BE2C (cell line): Measurements from ENCODE around the gene PTP4A2.

ENCODE experiments used
- DNase-seq: peaks from one replicate; pipeline ENCODE4 v3.0.0-alpha.2; 2020
- H3K27me3 ChIP-seq: fragments of 250-450 bp; sonication (Bioruptor Pico); 2 replicates; pipeline ENCODE4 v1.5.1; 2020; ENCODE audit warnings: mild to moderate bottlenecking
- H3K36me3 ChIP-seq: fragments of 250-450 bp; sonication (Bioruptor Pico); 2 replicates; pipeline ENCODE4 v1.5.1; 2020; ENCODE audit warnings: mild to moderate bottlenecking
- H3K4me1 ChIP-seq: fragments of 250-450 bp; sonication (Bioruptor Pico); 2 replicates; pipeline ENCODE4 v1.5.1; 2020
- H3K4me3 ChIP-seq: 2 replicates; pipeline ENCODE4 v1.5.1; 2011; ENCODE audit warnings: low read depth, low read length
- H3K9me3 ChIP-seq: fragments of 250-450 bp; sonication (Bioruptor Pico); 2 replicates; pipeline ENCODE4 v1.5.1; 2020
- TF ChIP-seq, protein P1 (sequence below): IDR thresholded peaks from 2 replicates; pipeline ENCODE4 v1.5.1; 2012; ENCODE audit warnings: mild to moderate bottlenecking, low read depth, low read length

Gene PTP4A2

DNA sequence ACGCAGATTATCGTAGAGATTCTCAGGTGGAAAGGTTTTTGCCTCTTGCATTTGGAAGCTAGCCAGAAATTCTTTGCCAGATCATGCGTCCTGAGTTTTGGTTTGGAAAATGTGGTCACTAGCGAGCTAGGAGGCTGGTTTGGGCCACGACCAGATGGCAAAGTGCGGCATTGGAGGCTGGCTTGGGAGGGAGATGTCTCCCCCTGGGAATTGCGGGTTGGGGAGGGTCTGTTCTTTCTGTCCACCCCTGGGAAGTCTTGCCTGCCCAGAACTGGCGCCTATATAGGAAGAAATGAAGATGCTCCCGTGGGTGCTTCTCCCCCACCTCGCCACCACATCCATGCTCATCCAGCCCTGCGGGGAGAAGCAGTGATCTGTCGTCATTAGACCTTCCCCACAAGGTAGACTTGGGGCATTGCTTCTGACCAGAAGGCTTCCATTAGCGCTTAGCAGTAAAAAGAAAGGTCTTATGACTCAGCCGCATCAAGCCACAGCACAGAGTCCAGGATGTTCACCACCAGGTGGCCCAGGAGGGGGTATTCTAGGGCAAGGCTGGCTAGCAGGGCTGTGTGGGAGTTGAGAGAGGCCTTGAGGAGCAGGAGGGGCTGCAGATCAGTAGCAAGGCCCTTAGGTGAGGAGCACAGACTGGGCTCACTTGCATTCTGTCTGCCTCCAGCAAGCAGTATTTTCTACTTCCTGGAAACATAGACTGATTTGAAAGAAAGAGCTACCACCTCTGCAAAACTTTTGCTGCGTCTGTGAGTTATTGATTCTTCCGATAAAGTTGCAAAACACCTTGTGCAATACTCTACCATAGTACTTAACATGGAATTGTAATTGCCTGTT is 1.5 kb upstream of the PTP4A2 start:
- no peaks in the 10 kb centered on the region for H3K36me3 ChIP-seq
- H3K27me3 ChIP-seq = no peaks in the 10 kb centered on the region
- TF ChIP-seq, protein P1, sequence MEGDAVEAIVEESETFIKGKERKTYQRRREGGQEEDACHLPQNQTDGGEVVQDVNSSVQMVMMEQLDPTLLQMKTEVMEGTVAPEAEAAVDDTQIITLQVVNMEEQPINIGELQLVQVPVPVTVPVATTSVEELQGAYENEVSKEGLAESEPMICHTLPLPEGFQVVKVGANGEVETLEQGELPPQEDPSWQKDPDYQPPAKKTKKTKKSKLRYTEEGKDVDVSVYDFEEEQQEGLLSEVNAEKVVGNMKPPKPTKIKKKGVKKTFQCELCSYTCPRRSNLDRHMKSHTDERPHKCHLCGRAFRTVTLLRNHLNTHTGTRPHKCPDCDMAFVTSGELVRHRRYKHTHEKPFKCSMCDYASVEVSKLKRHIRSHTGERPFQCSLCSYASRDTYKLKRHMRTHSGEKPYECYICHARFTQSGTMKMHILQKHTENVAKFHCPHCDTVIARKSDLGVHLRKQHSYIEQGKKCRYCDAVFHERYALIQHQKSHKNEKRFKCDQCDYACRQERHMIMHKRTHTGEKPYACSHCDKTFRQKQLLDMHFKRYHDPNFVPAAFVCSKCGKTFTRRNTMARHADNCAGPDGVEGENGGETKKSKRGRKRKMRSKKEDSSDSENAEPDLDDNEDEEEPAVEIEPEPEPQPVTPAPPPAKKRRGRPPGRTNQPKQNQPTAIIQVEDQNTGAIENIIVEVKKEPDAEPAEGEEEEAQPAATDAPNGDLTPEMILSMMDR = peak; percentile 48
- H3K9me3 ChIP-seq = no peaks in the 10 kb centered on the region
- no peaks in the 10 kb centered on the region for H3K4me1 ChIP-seq
- H3K4me3 ChIP-seq = no peak overlapping the region
- DNase-seq = peak; percentile 66

DNA sequence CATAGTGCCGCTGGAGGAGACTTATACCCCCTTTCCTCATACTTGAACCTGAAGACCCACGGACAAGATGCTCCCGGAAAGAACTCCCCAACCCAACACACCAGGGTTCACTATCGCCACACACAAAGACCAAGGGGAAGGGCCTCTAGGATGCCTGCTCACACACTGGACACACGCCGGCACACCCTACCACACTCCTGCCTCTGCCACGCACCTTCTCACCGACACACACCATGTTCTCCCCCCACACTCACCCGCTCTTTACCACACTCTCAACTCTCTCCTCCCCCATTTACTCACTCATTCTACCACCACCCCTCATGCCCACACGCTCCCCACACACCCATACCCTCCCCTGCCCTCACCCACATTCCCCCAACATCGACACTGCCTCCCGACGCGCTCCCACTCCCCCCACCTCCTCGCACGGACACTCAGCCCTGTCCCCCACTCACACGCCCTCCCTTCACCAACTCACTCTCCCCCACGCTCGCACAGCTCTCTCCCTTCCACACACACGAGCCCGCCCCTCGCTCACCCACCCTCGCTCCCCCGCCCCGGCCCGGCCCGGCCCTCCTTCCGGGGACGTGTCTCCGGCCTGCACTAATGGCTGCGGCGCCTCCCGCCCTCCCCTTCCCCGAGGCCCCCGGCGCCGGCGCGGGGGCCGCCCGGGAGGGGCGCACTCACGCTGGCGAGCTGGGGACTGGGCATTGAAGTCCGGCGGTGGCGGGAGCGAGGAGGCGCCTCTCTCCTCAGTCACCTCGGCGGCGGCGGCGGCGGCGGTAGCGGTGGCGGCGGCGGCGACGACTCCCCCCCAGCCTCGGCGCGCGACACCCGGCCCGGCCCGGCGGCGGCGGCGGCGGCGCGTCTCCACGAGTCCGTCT is 626 bp downstream of the PTP4A2 start:
- peak; percentile 65 for DNase-seq

GRCh38 chr1:31936981-31937299 is 1.2 kb downstream of the PTP4A2 start:
- Histone ChIP-seq H3K4me3 (peak overlapping the region; percentile 73), H3K4me1 (0 out of 2 replicates have a peak, but pooled peaks cover under 1% of the 10 kb centered on the region), H3K27me3 (no peaks in the 10 kb centered on the region), H3K36me3 (no peaks in the 10 kb centered on the region), H3K9me3 (no peaks in the 10 kb centered on the region)
- TF ChIP-seq, protein P1 = no peak
- no peak for DNase-seq

More for the DNA sequence above, 626 bp downstream of the PTP4A2 start:
- no peaks in the 10 kb centered on the region for H3K36me3 ChIP-seq
- H3K9me3 ChIP-seq = no peaks in the 10 kb centered on the region
- H3K27me3 ChIP-seq = no peaks in the 10 kb centered on the region
- H3K4me1 ChIP-seq = no peaks in the 10 kb centered on the region
- TF ChIP-seq, protein P1 = no peak
- peak overlapping the region; percentile 73 for H3K4me3 ChIP-seq

- TF ChIP-seq, protein P1 = no peak
- Histone ChIP-seq H3K4me3 (peak overlapping the region; percentile 73), H3K27me3 (no peaks in the 10 kb centered on the region), H3K36me3 (no peaks in the 10 kb centered on the region), H3K9me3 (no peaks in the 10 kb centered on the region), H3K4me1 (0 out of 2 replicates have a peak, but pooled peaks cover 3% of the 10 kb centered on the region)
- DNase-seq = no peak
These were observed 1.7 kb downstream of the PTP4A2 start for GRCh38 chr1:31936278-31936980.

DNA sequence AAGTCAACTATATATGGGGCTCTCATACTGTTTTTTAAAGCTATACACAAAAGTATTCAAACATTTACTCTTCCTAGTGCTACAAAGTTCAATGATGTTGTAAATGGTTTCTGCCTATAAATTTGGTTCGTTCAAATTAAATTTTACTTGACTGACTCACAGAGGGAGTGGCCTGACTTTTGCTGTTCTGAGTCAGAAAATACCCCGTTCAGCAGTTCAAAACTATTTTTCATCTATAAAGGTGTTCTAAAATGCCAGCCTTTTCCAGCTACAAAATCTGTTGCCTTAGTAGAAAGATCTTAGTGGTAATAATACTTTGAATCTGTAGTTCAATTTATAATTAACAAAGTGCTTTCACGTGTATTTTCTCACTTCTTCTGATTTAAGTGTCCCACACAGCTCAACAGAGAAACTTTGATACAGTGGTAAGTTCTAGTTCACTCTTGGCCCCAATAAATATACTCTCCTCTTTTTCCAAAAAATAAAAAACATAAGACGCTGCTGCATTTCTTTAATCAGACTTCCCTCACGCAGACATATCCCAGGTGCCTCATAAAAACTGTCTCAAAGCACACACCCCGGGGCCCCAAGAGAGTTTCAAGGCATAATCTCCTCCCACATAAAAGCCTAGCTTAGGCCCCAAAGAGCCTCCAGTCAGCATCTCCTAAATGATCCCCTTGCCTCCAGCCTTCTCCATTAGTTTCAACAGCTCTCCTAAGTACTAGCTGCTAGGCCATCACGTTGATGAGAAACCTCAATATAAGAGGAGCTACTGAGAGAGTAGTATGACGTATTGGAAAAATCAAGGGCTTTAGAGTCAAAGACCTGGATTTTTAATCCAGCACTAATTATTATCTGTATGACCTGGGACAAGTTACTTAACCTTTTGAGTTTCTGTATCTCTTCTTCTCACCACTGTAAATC is 3.2 kb downstream of the PTP4A2 start:
- Histone ChIP-seq H3K4me1 (0 out of 2 replicates have a peak, but pooled peaks cover 3% of the 10 kb centered on the region), H3K27me3 (no peaks in the 10 kb centered on the region), H3K4me3 (no peak overlapping the region), H3K36me3 (no peaks in the 10 kb centered on the region), H3K9me3 (no peaks in the 10 kb centered on the region)
- DNase-seq = no peak
- TF ChIP-seq, protein P1 = no peak
